Measurements from ENCODE around the gene CD58.

CD58 gene

DNA sequence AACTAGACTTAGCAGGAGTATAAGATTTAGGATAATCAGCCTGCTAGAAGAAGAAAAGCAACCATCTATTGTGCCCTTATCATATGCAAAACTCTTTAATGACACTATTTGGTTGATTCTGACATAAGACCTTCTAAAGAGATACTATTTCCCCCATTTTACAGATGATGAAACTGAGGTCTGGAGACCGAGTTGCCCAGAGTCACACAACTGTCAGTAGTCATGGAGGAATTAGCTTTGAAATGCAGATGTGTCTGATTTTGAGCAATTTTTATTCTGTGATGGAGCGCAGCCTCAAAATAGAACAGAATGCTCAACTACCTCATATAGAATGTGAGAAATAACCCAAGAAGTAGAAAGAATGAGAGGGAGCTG lies 69.0 kb downstream of the CD58 start:
- Histone ChIP-seq H3K27ac (peak overlapping the region in 10 of 11 experiments; percentile 92 to 99 (median 98); a peak in 18 of 22 replicates), H3K36me3 (peaks cover 0 to 51% (median 14%) of the 10 kb centered on the region in 11 experiments; a peak in 13 of 22 replicates), H3K9me3 (replicated peaks in 1 of 11) (no peaks in the 10 kb centered on the region), H3K4me3 (no peak overlapping the region), H3K4me1 (peaks cover 65 to 100% (median 95%) of the 10 kb centered on the region in 10 experiments), H4K20me1 (no peaks in the 10 kb centered on the region), H3K9ac (peak overlapping the region in 4 of 11 experiments; percentile 87 to 89 (median 88); a peak in 8 of 22 replicates), H3K4me2 (peak overlapping the region; percentile 69 to 96 (median 84)), H3K27me3 (no peaks in the 10 kb centered on the region)
- no peak for TF ChIP-seq Cebpa-rat (IDR thresholded peaks at IDR 0.05)

DNA sequence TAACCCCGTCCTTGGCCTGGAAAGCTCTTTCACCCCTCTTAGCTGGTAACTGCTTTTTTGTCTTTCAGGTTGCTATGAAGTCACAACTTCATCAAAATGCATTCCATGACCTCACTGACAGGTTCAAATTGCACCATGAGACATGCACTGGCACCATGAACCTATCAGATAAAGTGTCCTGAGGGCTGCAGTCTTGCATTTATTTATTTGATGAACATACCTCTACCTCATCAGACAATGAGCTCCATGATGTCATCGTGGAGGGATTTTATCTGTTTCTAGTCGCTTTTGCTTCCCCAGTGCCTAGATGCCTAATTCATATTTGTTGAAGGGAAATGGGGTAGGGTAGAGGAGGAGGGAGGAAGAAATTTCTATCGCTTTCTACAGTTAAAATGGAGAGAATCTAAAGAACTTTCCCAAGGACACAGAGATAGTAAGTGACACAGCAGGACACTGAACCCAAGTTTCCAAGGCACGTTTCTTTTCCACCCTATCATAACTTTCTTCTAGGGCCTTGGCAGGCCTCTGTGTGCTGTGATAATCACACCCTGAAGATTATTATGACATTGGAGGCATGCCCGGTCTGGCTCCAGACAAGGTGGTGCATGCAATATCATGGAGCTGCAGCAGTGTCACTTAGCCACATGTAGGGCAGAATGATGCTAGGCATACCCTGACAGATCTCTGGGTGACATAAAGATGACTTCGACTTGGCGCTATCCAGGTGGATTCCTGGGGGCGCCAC lies 69.5 kb downstream of the CD58 start:
- Histone ChIP-seq H4K20me1 (no peaks in the 10 kb centered on the region), H3K9me3 (replicated peaks in 1 of 11) (no peaks in the 10 kb centered on the region), H3K27ac (peak overlapping the region in 9 of 11 experiments; percentile 16 to 99 (median 98); a peak in 16 of 22 replicates), H3K4me2 (peak overlapping the region; percentile 69 to 96 (median 84); a peak in 21 of 22 replicates), H3K4me3 (no peak overlapping the region), H3K36me3 (peaks cover 0 to 51% (median 14%) of the 10 kb centered on the region in 11 experiments; a peak in 13 of 22 replicates), H3K4me1 (peaks cover 65 to 100% (median 95%) of the 10 kb centered on the region in 10 experiments), H3K9ac (peak overlapping the region in 4 of 11 experiments; percentile 20 to 34 (median 26); a peak in 5 of 22 replicates), H3K27me3 (no peaks in the 10 kb centered on the region)
- no peak for TF ChIP-seq Cebpa-rat (IDR thresholded peaks at IDR 0.05)

- H3K27ac ChIP-seq = peak overlapping the region in 10 of 11 experiments; percentile 76 to 99 (median 98); a peak in 20 of 22 replicates
- H3K4me2 ChIP-seq = peak overlapping the region in 9 of 11 experiments; percentile 76 to 96 (median 85); a peak in 19 of 22 replicates
- peak overlapping the region in 10 of 11 experiments; percentile 11 to 70 (median 60); a peak in 14 of 22 replicates for H3K9ac ChIP-seq
These were observed 71.8 kb downstream of the CD58 start for GRCh38 chr1:116498789-116499628.

GRCh38 chr1:116497656-116498055 lies 73.2 kb downstream of the CD58 start:
- Histone ChIP-seq H3K4me1 (peaks cover 37 to 100% (median 98%) of the 10 kb centered on the region in 10 experiments), H3K9ac (peak overlapping the region in 10 of 11 experiments; percentile 37 to 70 (median 64); a peak in 16 of 22 replicates), H3K4me2 (peak overlapping the region in 10 of 11 experiments; percentile 76 to 96 (median 84); a peak in 19 of 22 replicates), H3K4me3 (no peak overlapping the region), H3K27ac (peak overlapping the region; percentile 9 to 99 (median 98)), H3K36me3 (peaks cover 0 to 72% (median 28%) of the 10 kb centered on the region in 11 experiments; a peak in 14 of 22 replicates), H3K9me3 (replicated peaks in 1 of 11) (no peaks in the 10 kb centered on the region), H4K20me1 (no peaks in the 10 kb centered on the region), H3K27me3 (no peaks in the 10 kb centered on the region)
- no peak for TF ChIP-seq Cebpa-rat (IDR thresholded peaks at IDR 0.05)

More at GRCh38 chr1:116498789-116499628, 71.8 kb downstream of the CD58 start:
- peaks cover 51 to 100% (median 98%) of the 10 kb centered on the region in 10 experiments for H3K4me1 ChIP-seq
- no peak for TF ChIP-seq Cebpa-rat (IDR thresholded peaks at IDR 0.05)
- no peaks in the 10 kb centered on the region for H3K27me3 ChIP-seq
- no peaks in the 10 kb centered on the region for H4K20me1 ChIP-seq
- peaks cover 0 to 63% (median 20%) of the 10 kb centered on the region in 11 experiments; a peak in 13 of 22 replicates for H3K36me3 ChIP-seq
- H3K4me3 ChIP-seq = no peak overlapping the region
- H3K9me3 ChIP-seq (replicated peaks in 1 of 11) = no peaks in the 10 kb centered on the region

GRCh38 chr1:116496898-116497297 lies 73.9 kb downstream of the CD58 start:
- H3K36me3 ChIP-seq = peaks cover 0 to 64% (median 27%) of the 10 kb centered on the region in 11 experiments; a peak in 14 of 22 replicates
- peak overlapping the region in 10 of 11 experiments; percentile 37 to 70 (median 64); a peak in 17 of 22 replicates for H3K9ac ChIP-seq
- no peaks in the 10 kb centered on the region for H4K20me1 ChIP-seq
- TF ChIP-seq Cebpa-rat (IDR thresholded peaks at IDR 0.05) = no peak
- H3K27me3 ChIP-seq = no peaks in the 10 kb centered on the region
- H3K27ac ChIP-seq = peak overlapping the region; percentile 9 to 99 (median 98)
- H3K4me1 ChIP-seq = peaks cover 30 to 100% (median 97%) of the 10 kb centered on the region in 10 experiments
- H3K4me2 ChIP-seq = peak overlapping the region; percentile 56 to 96 (median 83)
- H3K9me3 ChIP-seq (replicated peaks in 1 of 11) = no peaks in the 10 kb centered on the region
- H3K4me3 ChIP-seq = peak overlapping the region in 6 of 10 experiments; percentile 30 to 59 (median 41); a peak in 7 of 20 replicates

- Histone ChIP-seq H3K4me2 (peak overlapping the region; percentile 56 to 96 (median 83)), H3K4me3 (peak overlapping the region in 6 of 10 experiments; percentile 30 to 59 (median 41); a peak in 8 of 20 replicates), H3K9me3 (replicated peaks in 1 of 11) (no peaks in the 10 kb centered on the region), H3K9ac (peak overlapping the region in 9 of 11 experiments; percentile 43 to 70 (median 65); a peak in 17 of 22 replicates), H3K27me3 (no peaks in the 10 kb centered on the region), H3K27ac (peak overlapping the region in 10 of 11 experiments; percentile 76 to 99 (median 98); a peak in 21 of 22 replicates), H4K20me1 (no peaks in the 10 kb centered on the region), H3K4me1 (peaks cover 24 to 100% (median 96%) of the 10 kb centered on the region in 10 experiments), H3K36me3 (peaks cover 0 to 59% (median 22%) of the 10 kb centered on the region in 11 experiments; a peak in 14 of 22 replicates)
- TF ChIP-seq Cebpa-rat (IDR thresholded peaks at IDR 0.05) = peak in 4 of 11 experiments; percentile 10 to 62 (median 48); a peak in 2 of 22 replicates
These were observed 74.4 kb downstream of the CD58 start for GRCh38 chr1:116496380-116496779.

DNA sequence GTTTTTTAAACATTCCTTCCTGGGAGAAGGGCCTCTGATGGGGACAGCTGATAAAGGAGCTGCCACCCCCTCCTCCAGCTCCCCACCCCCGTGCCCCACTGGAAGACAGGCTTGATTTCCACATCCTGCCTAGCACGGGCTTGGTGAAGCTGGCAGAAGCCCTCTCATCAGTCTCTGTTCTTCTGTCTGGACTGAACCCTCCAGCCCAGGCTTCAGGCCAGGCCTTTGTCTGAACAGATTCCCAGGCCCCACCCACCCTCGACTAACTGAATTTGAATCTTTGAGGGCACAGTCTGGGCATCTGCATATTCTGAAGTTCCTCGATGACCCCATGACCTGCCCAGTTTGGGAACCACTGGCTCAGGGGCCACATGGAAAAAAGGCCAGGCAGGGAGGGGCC lies 75.3 kb downstream of the CD58 start:
- H3K9ac ChIP-seq = peak overlapping the region in 9 of 11 experiments; percentile 27 to 70 (median 61); a peak in 12 of 22 replicates
- peaks cover 28 to 100% (median 96%) of the 10 kb centered on the region in 10 experiments for H3K4me1 ChIP-seq
- peak overlapping the region in 10 of 11 experiments; percentile 76 to 99 (median 98); a peak in 20 of 22 replicates for H3K27ac ChIP-seq
- H3K9me3 ChIP-seq (replicated peaks in 1 of 11) = no peaks in the 10 kb centered on the region
- peaks cover 0 to 50% (median 17%) of the 10 kb centered on the region in 11 experiments; a peak in 12 of 22 replicates for H3K36me3 ChIP-seq
- TF ChIP-seq Cebpa-rat (IDR thresholded peaks at IDR 0.05) = no peak
- peak overlapping the region in 5 of 10 experiments; percentile 30 to 59 (median 43); a peak in 6 of 20 replicates for H3K4me3 ChIP-seq
- no peaks in the 10 kb centered on the region for H3K27me3 ChIP-seq
- peak overlapping the region; percentile 56 to 96 (median 83); a peak in 21 of 22 replicates for H3K4me2 ChIP-seq
- no peaks in the 10 kb centered on the region for H4K20me1 ChIP-seq

DNA sequence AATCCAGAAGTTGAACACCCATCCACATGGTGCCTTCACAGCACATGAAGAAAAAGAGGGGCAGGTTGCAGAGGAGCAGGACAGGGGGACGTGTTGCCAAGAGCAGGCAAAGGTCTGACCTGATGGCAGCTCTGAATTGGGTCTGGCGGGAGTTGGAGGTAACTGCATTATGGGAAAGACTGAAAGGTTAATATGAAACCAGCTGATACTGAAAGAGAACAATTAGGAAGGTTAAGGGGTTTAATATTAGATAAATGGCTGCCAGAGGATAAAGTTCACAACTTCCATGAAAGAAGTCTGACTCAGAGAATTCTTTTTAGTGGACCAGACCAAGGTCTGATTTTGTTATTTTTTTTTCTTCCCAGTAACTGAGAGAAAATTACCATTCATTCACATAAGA lies 76.1 kb downstream of the CD58 start:
- TF ChIP-seq Cebpa-rat (IDR thresholded peaks at IDR 0.05) = no peak

More for the DNA sequence above, 76.1 kb downstream of the CD58 start:
- Histone ChIP-seq H3K36me3 (peaks cover 0 to 42% (median 16%) of the 10 kb centered on the region in 11 experiments; a peak in 11 of 22 replicates), H3K4me3 (0 out of 20 replicates have a peak overlapping the region, but pooled peaks of 1 of the 10 experiments have one; percentile 18), H3K27ac (peak overlapping the region in 9 of 11 experiments; percentile 44 to 99 (median 98); a peak in 16 of 22 replicates), H3K4me1 (peaks cover 36 to 100% (median 99%) of the 10 kb centered on the region in 10 experiments), H3K27me3 (no peaks in the 10 kb centered on the region), H3K9me3 (replicated peaks in 1 of 11) (no peaks in the 10 kb centered on the region), H4K20me1 (no peaks in the 10 kb centered on the region), H3K4me2 (peak overlapping the region in 9 of 11 experiments; percentile 70 to 96 (median 83); a peak in 15 of 22 replicates), H3K9ac (peak overlapping the region in 2 of 11 experiments; percentile 18 to 65; a peak in 3 of 22 replicates)

Measured in BLaER1 treated with 17β-estradiol and CSF1 and Interleukin-3, amounts not matched to agents 10 nM and 100 nM (cell line).